Measurements from ENCODE around the gene EFEMP2. TPM values are rescaled to one million over a fixed set of nuclear protein-coding genes. Genes with fewer than 3 reads are reported as not detected.

EFEMP2 gene
- total and polyA plus RNA-seq, 2 donors (not counting 1 experiment from before 2014, with no cell fraction given): 74.0 to 161 TPM

GRCh38 chr11:65884716-65885092, 12.1 kb upstream of the EFEMP2 start:
- H2AFZ ChIP-seq (ENCODE audit: low read length): no peak overlapping the region
- peak overlapping the region; percentile 15 for H3K4me2 ChIP-seq (ENCODE audit: extremely low read depth, insufficient read depth, low read length)
- TF ChIP-seq CTCF (conservative IDR thresholded peaks at IDR 0.05 in 1 of 2, IDR thresholded peaks at IDR 0.05 in 1 of 2; ENCODE audit: low read depth in 1 of 2, low read length in 2 of 2) (peak; percentile 99), EZH2 (IDR thresholded peaks at IDR 0.05; ENCODE audit: low read length, missing control alignments) (no peak)
- no peak overlapping the region for H3K27ac ChIP-seq (ENCODE audit: insufficient read depth, low read length)
- H3K9ac ChIP-seq (ENCODE audit: insufficient read depth, low read length): no peak overlapping the region
- no peak overlapping the region for H3K4me3 ChIP-seq (replicated peaks in 1 of 4; ENCODE audit: control extremely low read depth in 1 of 4, insufficient read depth in 1 of 4, low read depth in 3 of 4, low read length in 4 of 4)
- H4K20me1 ChIP-seq (ENCODE audit: control insufficient read depth, extremely low read depth, insufficient read depth, low read length): no peaks in the 10 kb centered on the region
- no peaks in the 10 kb centered on the region for H3K27me3 ChIP-seq (ENCODE audit: control insufficient read depth, insufficient read depth, low read length)
- peaks cover 25% of the 10 kb centered on the region for H3K79me2 ChIP-seq (ENCODE audit: control insufficient read depth, insufficient read depth, low read length)
- H3K9me3 ChIP-seq (ENCODE audit: control insufficient read depth, insufficient read depth, low read depth, low read length): no peaks in the 10 kb centered on the region
- peaks cover 35% of the 10 kb centered on the region for H3K36me3 ChIP-seq (ENCODE audit: control insufficient read depth, insufficient read depth, low read length)
- H3K4me1 ChIP-seq (ENCODE audit: control insufficient read depth, extremely low read depth, insufficient read depth, low read length): peaks cover 9% of the 10 kb centered on the region
- peak; percentile 61 to 72 for DNase-seq (ENCODE audit: low read depth in 2 of 2)

- H3K4me3 ChIP-seq (replicated peaks in 1 of 4; ENCODE audit: control extremely low read depth in 1 of 4, insufficient read depth in 1 of 4, low read depth in 3 of 4, low read length in 4 of 4): no peak overlapping the region
- no peak overlapping the region for H3K9ac ChIP-seq (ENCODE audit: insufficient read depth, low read length)
- H3K27ac ChIP-seq (ENCODE audit: insufficient read depth, low read length): no peak overlapping the region
- TF ChIP-seq CTCF (conservative IDR thresholded peaks at IDR 0.05 in 1 of 2, IDR thresholded peaks at IDR 0.05 in 1 of 2; ENCODE audit: low read depth in 1 of 2, low read length in 2 of 2) (no peak), EZH2 (IDR thresholded peaks at IDR 0.05; ENCODE audit: low read length, missing control alignments) (no peak)
- no peaks in the 10 kb centered on the region for H3K27me3 ChIP-seq (ENCODE audit: control insufficient read depth, insufficient read depth, low read length)
- no peak overlapping the region for H2AFZ ChIP-seq (ENCODE audit: low read length)
- H3K4me1 ChIP-seq (ENCODE audit: control insufficient read depth, extremely low read depth, insufficient read depth, low read length): peaks cover 7% of the 10 kb centered on the region
- H4K20me1 ChIP-seq (ENCODE audit: control insufficient read depth, extremely low read depth, insufficient read depth, low read length): no peaks in the 10 kb centered on the region
- peaks cover 35% of the 10 kb centered on the region for H3K36me3 ChIP-seq (ENCODE audit: control insufficient read depth, insufficient read depth, low read length)
- peaks cover 25% of the 10 kb centered on the region for H3K79me2 ChIP-seq (ENCODE audit: control insufficient read depth, insufficient read depth, low read length)
- H3K9me3 ChIP-seq (ENCODE audit: control insufficient read depth, insufficient read depth, low read depth, low read length): no peaks in the 10 kb centered on the region
- H3K4me2 ChIP-seq (ENCODE audit: extremely low read depth, insufficient read depth, low read length): no peak overlapping the region
- DNase-seq (ENCODE audit: low read depth in 2 of 2): no peak
Measured at GRCh38 chr11:65883786-65884715, 11.5 kb upstream of the EFEMP2 start.

- Histone ChIP-seq H4K20me1 (ENCODE audit: control insufficient read depth, extremely low read depth, insufficient read depth, low read length) (no peaks in the 10 kb centered on the region), H3K4me3 (replicated peaks in 1 of 4; ENCODE audit: control extremely low read depth in 1 of 4, insufficient read depth in 1 of 4, low read depth in 3 of 4, low read length in 4 of 4) (no peak overlapping the region), H3K36me3 (ENCODE audit: control insufficient read depth, insufficient read depth, low read length) (peaks cover 35% of the 10 kb centered on the region), H3K4me1 (ENCODE audit: control insufficient read depth, extremely low read depth, insufficient read depth, low read length) (peaks cover 7% of the 10 kb centered on the region), H3K27me3 (ENCODE audit: control insufficient read depth, insufficient read depth, low read length) (no peaks in the 10 kb centered on the region), H3K9me3 (ENCODE audit: control insufficient read depth, insufficient read depth, low read depth, low read length) (no peaks in the 10 kb centered on the region), H2AFZ (ENCODE audit: low read length) (no peak overlapping the region), H3K9ac (ENCODE audit: insufficient read depth, low read length) (no peak overlapping the region), H3K79me2 (ENCODE audit: control insufficient read depth, insufficient read depth, low read length) (peaks cover 25% of the 10 kb centered on the region), H3K4me2 (ENCODE audit: extremely low read depth, insufficient read depth, low read length) (no peak overlapping the region), H3K27ac (ENCODE audit: insufficient read depth, low read length) (no peak overlapping the region)
- TF ChIP-seq CTCF (conservative IDR thresholded peaks at IDR 0.05 in 1 of 2, IDR thresholded peaks at IDR 0.05 in 1 of 2; ENCODE audit: low read depth in 1 of 2, low read length in 2 of 2) (no peak), EZH2 (IDR thresholded peaks at IDR 0.05; ENCODE audit: low read length, missing control alignments) (no peak)
- no peak for DNase-seq (ENCODE audit: low read depth in 2 of 2)
Measured at GRCh38 chr11:65883058-65883761, 10.6 kb upstream of the EFEMP2 start.
